Panc1 (cell line): ENCODE measurements around the gene CRTAC1. TPM values are rescaled to one million over a fixed set of nuclear protein-coding genes. Genes with fewer than 3 reads are reported as not detected.
A peak's percentile ranks its signal among the peaks of the same experiment; 100 is the strongest.

Experiments
- ATAC-seq: fragments of 200-7000 bp; cut with Tn5 transposase; 2 replicates; pipeline ENCODE4 v1.9.1; 2020; ENCODE audit warnings: mild to moderate bottlenecking, moderate library complexity
- BruUV-seq: library from RNA; stranded (reverse); fragments of 400-500 nt; replicated peaks from 2 replicates; lab custom pipeline; 2021; lab: Mats Ljungman, UMichigan
- CTCF ChIA-PET: fragments of 300-600 bp; sonication (Branson Sonifier 250); formaldehyde crosslinking; loops from one replicate; lab custom pipeline; 2022; ENCODE audit warnings: antibody characterized with exemption; lab: Charles Lee
- POLR2A ChIA-PET: fragments of 300-600 bp; sonication (Branson Sonifier 250); formaldehyde crosslinking; loops from one replicate; lab custom pipeline; 2022; ENCODE audit warnings: antibody characterized with exemption; lab: Charles Lee
- DNase-seq: peaks from one replicate; pipeline ENCODE4 v3.0.0-alpha.2; 2010; ENCODE audit warnings: low read depth, low spot score
- H3K27ac ChIP-seq: 2 replicates; pipeline ENCODE4 v1.5.1; 2011; ENCODE audit warnings: mild to moderate bottlenecking, low read length, inconsistent platforms
- H3K27me3 ChIP-seq: fragments of 200-500 bp; sonication (Bioruptor generic); 2 replicates; pipeline ENCODE4 v1.6.0; 2014; ENCODE audit warnings: low read length, inconsistent platforms; ENCODE audit not compliant: control insufficient read depth, insufficient read depth
- H3K36me3 ChIP-seq: fragments of 200-500 bp; sonication (Bioruptor generic); 2 replicates; pipeline ENCODE4 v1.5.1; 2014; ENCODE audit warnings: inconsistent platforms, mild to moderate bottlenecking, low read length, moderate library complexity; ENCODE audit not compliant: control insufficient read depth, insufficient read depth
- H3K4me1 ChIP-seq: 2 replicates; pipeline ENCODE4 v1.5.1; 2011; ENCODE audit warnings: inconsistent platforms, mild to moderate bottlenecking, low read length, moderate library complexity; ENCODE audit not compliant: control insufficient read depth, insufficient read depth
- H3K4me3 ChIP-seq, 2 experiments: 2 replicates each; pipeline ENCODE4 v1.5.1; 2011 to 2012; ENCODE audit warnings: low read depth in 2 of 2, low read length in 2 of 2, mild to moderate bottlenecking in 2 of 2, inconsistent platforms in 1 of 2, moderate library complexity in 1 of 2
- H3K9me3 ChIP-seq: fragments of 200-500 bp; sonication (Bioruptor generic); 2 replicates; pipeline ENCODE4 v1.5.1; 2014; ENCODE audit warnings: low read depth, mild to moderate bottlenecking, inconsistent platforms, low read length, moderate library complexity; ENCODE audit not compliant: control insufficient read depth, insufficient read depth
- CTCF ChIP-seq: fragments of 450-650 bp; IDR thresholded peaks from 2 replicates; pipeline ENCODE4 v1.5.1; 2017; ENCODE audit warnings: mild to moderate bottlenecking
- POLR2AphosphoS5 ChIP-seq: IDR thresholded peaks from 2 replicates; pipeline ENCODE4 v1.6.1; 2012; ENCODE audit warnings: mild to moderate bottlenecking, low read depth, low read length, moderate library complexity
- SIN3A ChIP-seq: IDR thresholded peaks from 2 replicates; pipeline ENCODE4 v1.6.1; 2012; ENCODE audit warnings: low read depth, mild to moderate bottlenecking, low read length, moderate library complexity, borderline replicate concordance; ENCODE audit not compliant: insufficient read depth
- TCF7L2 ChIP-seq: IDR thresholded peaks from 2 replicates; pipeline ENCODE4 v1.6.1; 2011; ENCODE audit warnings: mild to moderate bottlenecking, low read depth, low read length, inconsistent platforms
- in situ Hi-C: cut with HindIII; loops from 2 replicates; pipeline ENCODE4 v1.10.0; 2016; ENCODE audit warnings: low sequenced_read_pairs, low pct_unique_long_range_greater_than_20kb
- intact Hi-C: fragments of 100-400 bp; cut with micrococcal nuclease; formaldehyde crosslinking; loops from one replicate; pipeline ENCODE4 v1.10.0; 2022; ENCODE audit not compliant: unreplicated experiment
- total RNA-seq: library from RNA; stranded (reverse); gene quantifications from one replicate; pipeline ENCODE4 v1.2.1, GENCODE V29; 2021; ENCODE audit not compliant: unreplicated experiment
- TF ChIP-seq, protein P1 (sequence below), 2 experiments: IDR thresholded peaks; 2 replicates each; pipeline ENCODE4 v1.6.1; 2011 to 2012; ENCODE audit warnings: low read depth in 2 of 2, control low read depth in 1 of 2, low read length in 1 of 2, mild to moderate bottlenecking in 1 of 2, moderate library complexity in 1 of 2; ENCODE audit not compliant: insufficient read depth in 1 of 2

Gene CRTAC1
- total RNA-seq, 1 experiment from 2014 or later: 0.23 TPM

- H3K4me3 ChIP-seq: no peak overlapping the region
- H3K36me3 ChIP-seq: no peaks in the 10 kb centered on the region
- no peak overlapping the region for H3K27ac ChIP-seq
- in situ Hi-C loops (no loop called here), intact Hi-C loops (no loop called here)
- H3K4me1 ChIP-seq: no peaks in the 10 kb centered on the region
- H3K9me3 ChIP-seq: no peaks in the 10 kb centered on the region
- DNase-seq (no peak), ATAC-seq (peak; percentile 57; the same call in 1 of the 2 replicates)
- H3K27me3 ChIP-seq: peaks cover 22% of the 10 kb centered on the region
- POLR2A ChIA-PET: no interaction called here
- no TSS peak for BruUV-seq
- TF ChIP-seq, protein P1, sequence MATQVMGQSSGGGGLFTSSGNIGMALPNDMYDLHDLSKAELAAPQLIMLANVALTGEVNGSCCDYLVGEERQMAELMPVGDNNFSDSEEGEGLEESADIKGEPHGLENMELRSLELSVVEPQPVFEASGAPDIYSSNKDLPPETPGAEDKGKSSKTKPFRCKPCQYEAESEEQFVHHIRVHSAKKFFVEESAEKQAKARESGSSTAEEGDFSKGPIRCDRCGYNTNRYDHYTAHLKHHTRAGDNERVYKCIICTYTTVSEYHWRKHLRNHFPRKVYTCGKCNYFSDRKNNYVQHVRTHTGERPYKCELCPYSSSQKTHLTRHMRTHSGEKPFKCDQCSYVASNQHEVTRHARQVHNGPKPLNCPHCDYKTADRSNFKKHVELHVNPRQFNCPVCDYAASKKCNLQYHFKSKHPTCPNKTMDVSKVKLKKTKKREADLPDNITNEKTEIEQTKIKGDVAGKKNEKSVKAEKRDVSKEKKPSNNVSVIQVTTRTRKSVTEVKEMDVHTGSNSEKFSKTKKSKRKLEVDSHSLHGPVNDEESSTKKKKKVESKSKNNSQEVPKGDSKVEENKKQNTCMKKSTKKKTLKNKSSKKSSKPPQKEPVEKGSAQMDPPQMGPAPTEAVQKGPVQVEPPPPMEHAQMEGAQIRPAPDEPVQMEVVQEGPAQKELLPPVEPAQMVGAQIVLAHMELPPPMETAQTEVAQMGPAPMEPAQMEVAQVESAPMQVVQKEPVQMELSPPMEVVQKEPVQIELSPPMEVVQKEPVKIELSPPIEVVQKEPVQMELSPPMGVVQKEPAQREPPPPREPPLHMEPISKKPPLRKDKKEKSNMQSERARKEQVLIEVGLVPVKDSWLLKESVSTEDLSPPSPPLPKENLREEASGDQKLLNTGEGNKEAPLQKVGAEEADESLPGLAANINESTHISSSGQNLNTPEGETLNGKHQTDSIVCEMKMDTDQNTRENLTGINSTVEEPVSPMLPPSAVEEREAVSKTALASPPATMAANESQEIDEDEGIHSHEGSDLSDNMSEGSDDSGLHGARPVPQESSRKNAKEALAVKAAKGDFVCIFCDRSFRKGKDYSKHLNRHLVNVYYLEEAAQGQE (IDR thresholded peaks at IDR 0.05; ENCODE audit: insufficient read depth in 1 of 2, low read depth in 2 of 2, low read length in 1 of 2): no peak
- no peak for TF ChIP-seq SIN3A
- no peak for TF ChIP-seq POLR2AphosphoS5
- no peak for TF ChIP-seq TCF7L2
- TF ChIP-seq CTCF: no peak
- CTCF ChIA-PET: no interaction called here
Observed at GRCh38 chr10:97921581-97922021, 108.8 kb downstream of the CRTAC1 start.

GRCh38 chr10:97920865-97921264 is 109.6 kb downstream of the CRTAC1 start:
- Histone ChIP-seq H3K4me1 (no peaks in the 10 kb centered on the region), H3K27ac (no peak overlapping the region), H3K4me3 (no peak overlapping the region), H3K9me3 (no peaks in the 10 kb centered on the region), H3K36me3 (no peaks in the 10 kb centered on the region), H3K27me3 (peaks cover 22% of the 10 kb centered on the region)
- TF ChIP-seq POLR2AphosphoS5: no peak
- TF ChIP-seq TCF7L2: no peak
- TF ChIP-seq CTCF: no peak
- no peak for TF ChIP-seq SIN3A
- TF ChIP-seq, protein P1 (IDR thresholded peaks at IDR 0.05; ENCODE audit: insufficient read depth in 1 of 2, low read depth in 2 of 2, low read length in 1 of 2): no peak
- ChIA-PET CTCF (no interaction called here), POLR2A (no interaction called here)
- in situ Hi-C loops (no loop called here), intact Hi-C loops (no loop called here)
- DNase-seq (no peak), ATAC-seq (no peak)
- no TSS peak for BruUV-seq
